ENCODE measurements around the gene SRXN1.

The SRXN1 gene

DNA sequence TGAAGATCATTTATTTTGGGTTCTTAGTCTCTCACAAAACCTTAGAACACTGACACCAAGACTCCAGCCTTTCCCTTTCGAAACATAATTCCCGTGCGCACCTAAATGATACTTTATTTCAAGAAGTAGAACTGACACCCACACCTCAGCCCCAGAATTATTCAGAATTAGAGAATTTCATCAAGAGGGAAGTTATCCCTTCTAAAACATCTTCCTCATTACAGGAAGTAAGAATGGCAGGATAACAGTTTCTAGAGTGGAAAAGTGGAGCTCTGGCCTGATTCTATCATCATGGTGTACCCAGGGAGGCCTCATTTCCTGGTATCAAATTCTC, 1.4 kb upstream of the SRXN1 start:
- Histone ChIP-seq H3K27ac (ENCODE audit: low read length) (no peak overlapping the region), H3K4me3 (ENCODE audit: low read length in 2 of 2) (peak overlapping the region in 1 of 2 donors; percentile 93), H3K9ac (ENCODE audit: low read length in 2 of 2) (no peak overlapping the region), H3K36me3 (ENCODE audit: control insufficient read depth in 2 of 2, insufficient read depth in 2 of 2, low read length in 2 of 2) (peaks cover 0 to 11% of the 10 kb centered on the region in 2 donors), H3K9me3 (ENCODE audit: control insufficient read depth in 2 of 2, low read length in 2 of 2) (no peaks in the 10 kb centered on the region), H3K4me1 (ENCODE audit: control insufficient read depth, insufficient read depth, low read length) (peaks cover 21% of the 10 kb centered on the region), H3K27me3 (ENCODE audit: control insufficient read depth in 1 of 2, insufficient read depth in 2 of 2, low read length in 2 of 2) (peaks cover 5 to 6% of the 10 kb centered on the region in 2 donors)

DNA sequence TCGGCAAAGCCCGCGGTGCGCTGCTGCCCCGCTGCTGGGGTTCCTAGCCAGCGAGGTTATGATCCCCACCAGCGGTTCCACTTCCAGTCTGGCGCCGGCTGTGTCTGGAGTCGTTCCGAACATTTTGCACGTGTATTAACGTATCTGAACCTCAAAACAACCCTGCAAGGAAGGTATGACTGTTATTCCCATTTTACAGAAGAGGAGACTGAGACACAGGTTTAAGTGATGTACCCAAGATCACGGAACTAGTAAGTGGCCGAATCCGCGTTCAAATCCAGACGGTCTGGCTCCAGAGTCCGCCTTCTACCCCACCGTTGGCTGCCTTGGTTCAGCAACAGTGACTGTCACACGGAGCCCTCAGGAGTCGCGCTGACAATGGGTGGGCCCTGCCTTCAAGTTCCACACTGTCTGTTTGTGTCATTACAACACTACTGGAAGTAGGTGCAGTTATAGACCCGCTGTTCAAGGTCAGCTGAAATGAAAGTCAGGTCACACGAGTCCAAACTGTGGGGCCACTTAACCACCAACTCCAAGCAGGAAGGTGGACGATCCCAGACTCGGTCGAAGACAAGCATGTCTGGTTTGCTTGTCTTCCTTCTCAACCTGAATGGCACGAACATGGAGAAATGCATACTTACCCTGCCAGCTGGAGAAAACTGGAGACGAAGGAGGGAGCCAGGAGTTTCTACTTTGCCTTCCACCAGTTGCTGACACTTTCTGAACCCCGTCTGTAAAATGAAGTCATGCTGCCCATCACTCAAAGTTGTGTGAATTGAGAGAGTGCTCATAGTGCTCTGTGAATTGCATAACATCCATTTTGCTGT, 803 bp upstream of the SRXN1 start:
- H3K9ac ChIP-seq (ENCODE audit: low read length in 2 of 2) = peak overlapping the region; percentile 56 to 68

DNA sequence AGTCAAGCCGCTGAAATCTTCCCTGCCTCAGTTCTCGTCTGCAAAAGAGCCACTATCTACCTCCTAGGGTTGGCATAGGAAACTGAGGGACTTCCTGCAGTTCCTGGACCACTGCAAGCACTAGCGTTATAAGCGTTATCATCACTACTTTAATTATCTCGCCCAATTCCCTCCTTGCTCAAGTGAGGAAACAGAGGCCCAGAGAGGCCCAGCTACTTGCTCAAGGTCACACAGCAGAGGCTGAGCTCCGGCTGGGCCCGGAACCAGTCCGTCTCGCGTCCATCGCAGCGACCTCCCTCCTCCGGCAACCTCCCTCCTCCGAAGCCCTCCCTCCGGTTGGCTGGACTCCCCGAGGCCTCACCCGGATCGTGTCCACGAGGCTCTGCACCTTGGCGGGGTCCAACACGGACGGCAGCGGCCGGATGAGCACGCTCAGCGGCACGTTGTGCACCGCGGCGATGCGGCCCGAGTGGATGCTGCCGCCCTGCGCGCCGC, 338 bp downstream of the SRXN1 start:
- peaks cover 15 to 26% of the 10 kb centered on the region in 2 donors for H3K36me3 ChIP-seq (ENCODE audit: control insufficient read depth in 2 of 2, insufficient read depth in 2 of 2, low read length in 2 of 2)
- H3K27ac ChIP-seq (ENCODE audit: low read length) = peak overlapping the region; percentile 64
- peaks cover 6 to 7% of the 10 kb centered on the region in 2 donors for H3K9me3 ChIP-seq (ENCODE audit: control insufficient read depth in 2 of 2, low read length in 2 of 2)
- H3K4me1 ChIP-seq (ENCODE audit: control insufficient read depth, insufficient read depth, low read length) = peaks cover 21% of the 10 kb centered on the region
- peak overlapping the region; percentile 56 to 76 for H3K9ac ChIP-seq (ENCODE audit: low read length in 2 of 2)
- H3K4me3 ChIP-seq (ENCODE audit: low read length in 2 of 2) = peak overlapping the region; percentile 79 to 93
- no peaks in the 10 kb centered on the region for H3K27me3 ChIP-seq (ENCODE audit: control insufficient read depth in 1 of 2, insufficient read depth in 2 of 2, low read length in 2 of 2)

More for the DNA sequence above, 803 bp upstream of the SRXN1 start:
- Histone ChIP-seq H3K4me3 (ENCODE audit: low read length in 2 of 2) (peak overlapping the region; percentile 72 to 93), H3K9me3 (ENCODE audit: control insufficient read depth in 2 of 2, low read length in 2 of 2) (peaks cover 0 to 3% of the 10 kb centered on the region in 2 donors), H3K27ac (ENCODE audit: low read length) (peak overlapping the region; percentile 64), H3K36me3 (ENCODE audit: control insufficient read depth in 2 of 2, insufficient read depth in 2 of 2, low read length in 2 of 2) (peaks cover 3 to 15% of the 10 kb centered on the region in 2 donors), H3K4me1 (ENCODE audit: control insufficient read depth, insufficient read depth, low read length) (peaks cover 21% of the 10 kb centered on the region), H3K27me3 (ENCODE audit: control insufficient read depth in 1 of 2, insufficient read depth in 2 of 2, low read length in 2 of 2) (peaks cover 1 to 4% of the 10 kb centered on the region in 2 donors)

DNA sequence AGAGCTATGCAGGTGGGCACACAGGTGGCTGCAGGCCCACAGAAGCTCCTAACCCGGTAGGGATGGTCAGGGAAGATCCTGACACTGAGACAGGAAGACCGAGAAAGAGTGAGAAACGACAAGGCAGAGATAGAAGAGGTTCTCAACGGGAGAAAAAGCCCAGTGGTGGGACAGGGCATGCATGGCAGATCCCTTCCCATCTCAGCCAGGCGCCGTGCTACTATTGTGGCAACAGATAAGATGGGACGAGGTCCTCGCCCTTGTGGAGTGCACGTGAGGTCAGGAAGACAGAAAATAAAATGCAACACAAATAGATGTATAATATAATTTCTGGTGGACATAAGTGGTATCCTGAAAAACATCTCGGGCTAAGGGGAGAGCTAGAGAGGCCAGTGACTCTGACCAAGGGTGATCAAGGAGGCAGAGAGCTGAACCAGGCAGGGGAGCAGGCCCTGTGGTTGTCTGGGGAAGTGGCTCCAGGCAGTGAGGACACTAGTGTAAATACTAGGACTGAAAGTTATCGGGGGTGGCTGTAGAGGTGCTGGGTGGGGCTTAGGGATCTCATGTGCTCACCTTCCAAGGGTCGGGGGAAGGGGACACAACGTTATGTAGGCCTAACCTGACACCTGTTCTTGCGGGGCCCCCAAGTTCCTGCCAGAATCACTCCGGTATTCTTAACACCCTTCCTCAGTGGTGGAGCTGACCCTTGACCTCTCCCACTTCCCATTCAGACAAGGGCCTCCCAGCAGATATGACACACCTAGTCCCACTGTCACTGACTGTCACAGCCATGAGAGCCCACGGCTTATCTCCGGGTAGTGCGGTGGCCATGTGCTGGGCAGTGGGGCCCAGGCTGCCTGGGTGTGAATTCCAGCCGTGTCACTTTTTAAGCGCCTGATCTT, 1.0 kb downstream of the SRXN1 start:
- Histone ChIP-seq H3K9me3 (ENCODE audit: control insufficient read depth in 2 of 2, low read length in 2 of 2) (peaks cover 6 to 7% of the 10 kb centered on the region in 2 donors), H3K4me3 (ENCODE audit: low read length in 2 of 2) (peak overlapping the region; percentile 79 to 93), H3K4me1 (ENCODE audit: control insufficient read depth, insufficient read depth, low read length) (peaks cover 21% of the 10 kb centered on the region), H3K9ac (ENCODE audit: low read length in 2 of 2) (peak overlapping the region; percentile 56 to 76), H3K27ac (ENCODE audit: low read length) (peak overlapping the region; percentile 64), H3K36me3 (ENCODE audit: control insufficient read depth in 2 of 2, insufficient read depth in 2 of 2, low read length in 2 of 2) (peaks cover 22 to 33% of the 10 kb centered on the region in 2 donors), H3K27me3 (ENCODE audit: control insufficient read depth in 1 of 2, insufficient read depth in 2 of 2, low read length in 2 of 2) (no peaks in the 10 kb centered on the region)

DNA sequence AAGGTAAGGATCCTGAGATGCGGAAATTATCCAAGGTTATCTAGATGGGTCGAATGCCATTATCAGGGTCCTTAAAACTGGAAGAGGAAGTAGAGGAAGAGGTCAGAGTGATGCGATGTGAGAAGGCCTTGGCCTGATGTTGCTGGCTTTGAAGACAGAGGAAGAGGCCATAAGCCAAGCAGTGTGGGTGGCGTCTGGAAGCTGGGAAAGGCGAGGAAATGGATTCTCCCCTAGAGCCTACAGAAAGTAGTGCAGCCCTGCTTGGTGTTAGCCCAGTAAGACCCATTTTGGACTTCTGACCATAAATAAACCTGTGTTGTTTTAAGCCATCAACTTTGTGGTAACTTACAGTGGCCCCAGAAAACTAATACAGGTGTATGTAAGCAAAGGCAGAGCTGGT, 2.0 kb downstream of the SRXN1 start:
- H3K4me1 ChIP-seq (ENCODE audit: control insufficient read depth, insufficient read depth, low read length) = peaks cover 21% of the 10 kb centered on the region
- no peak overlapping the region for H3K9ac ChIP-seq (ENCODE audit: low read length in 2 of 2)
- no peak overlapping the region for H3K4me3 ChIP-seq (ENCODE audit: low read length in 2 of 2)
- H3K27me3 ChIP-seq (ENCODE audit: control insufficient read depth in 1 of 2, insufficient read depth in 2 of 2, low read length in 2 of 2) = no peaks in the 10 kb centered on the region
- H3K27ac ChIP-seq (ENCODE audit: low read length) = no peak overlapping the region
- peaks cover 22 to 34% of the 10 kb centered on the region in 2 donors for H3K36me3 ChIP-seq (ENCODE audit: control insufficient read depth in 2 of 2, insufficient read depth in 2 of 2, low read length in 2 of 2)
- peaks cover 6 to 7% of the 10 kb centered on the region in 2 donors for H3K9me3 ChIP-seq (ENCODE audit: control insufficient read depth in 2 of 2, low read length in 2 of 2)

DNA sequence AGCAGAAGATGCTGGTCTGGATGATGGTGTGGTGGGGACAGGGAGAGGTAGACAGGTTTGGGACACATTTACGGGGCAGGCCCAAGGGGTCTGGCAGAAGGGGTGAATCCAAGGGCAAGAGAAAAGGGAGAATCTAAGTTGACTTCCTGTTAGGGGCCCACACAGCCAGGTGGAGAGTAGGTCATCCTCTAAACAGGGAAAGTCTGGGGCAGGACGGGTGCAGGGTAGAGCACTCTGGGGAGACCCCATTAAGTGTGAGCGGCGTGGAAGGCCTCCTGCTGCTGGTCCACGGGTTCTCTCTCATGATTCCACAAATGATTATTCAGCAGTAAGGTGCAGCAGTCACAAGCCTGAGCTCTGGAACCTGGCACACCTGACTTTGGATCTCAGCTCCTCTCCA, 2.7 kb downstream of the SRXN1 start:
- Histone ChIP-seq H3K4me1 (ENCODE audit: control insufficient read depth, insufficient read depth, low read length) (peaks cover 24% of the 10 kb centered on the region), H3K27ac (ENCODE audit: low read length) (no peak overlapping the region), H3K9ac (ENCODE audit: low read length in 2 of 2) (no peak overlapping the region), H3K27me3 (ENCODE audit: control insufficient read depth in 1 of 2, insufficient read depth in 2 of 2, low read length in 2 of 2) (no peaks in the 10 kb centered on the region), H3K36me3 (ENCODE audit: control insufficient read depth in 2 of 2, insufficient read depth in 2 of 2, low read length in 2 of 2) (peaks cover 22 to 34% of the 10 kb centered on the region in 2 donors), H3K4me3 (ENCODE audit: low read length in 2 of 2) (no peak overlapping the region), H3K9me3 (ENCODE audit: control insufficient read depth in 2 of 2, low read length in 2 of 2) (peaks cover 6 to 7% of the 10 kb centered on the region in 2 donors)

DNA sequence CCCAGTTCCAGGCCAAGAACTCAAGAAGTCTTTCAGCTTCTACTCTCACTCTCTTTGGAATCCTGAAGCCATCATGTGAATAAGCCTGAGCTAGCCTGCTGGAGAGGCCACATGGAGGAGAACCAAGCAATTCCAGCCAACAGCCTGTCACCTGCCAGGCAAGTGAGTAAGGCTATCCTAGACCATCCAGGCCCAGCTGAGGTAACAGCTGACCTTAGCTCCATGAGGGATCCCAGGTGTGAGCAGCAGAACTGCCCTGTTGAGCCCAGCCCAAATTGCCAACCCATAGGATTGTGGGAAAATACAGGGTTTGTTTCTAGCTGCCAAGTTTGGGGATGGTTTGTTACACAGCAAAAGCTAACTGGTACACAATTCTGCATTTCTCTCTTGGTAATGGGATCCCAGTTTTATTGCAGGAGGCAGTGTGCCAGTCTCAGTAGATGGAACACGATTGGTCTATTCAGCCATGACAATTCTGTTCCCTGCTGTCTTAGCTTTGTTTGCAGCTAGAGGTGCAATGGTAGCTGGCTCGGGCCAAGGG, 5.5 kb downstream of the SRXN1 start:
- Histone ChIP-seq H3K27ac (ENCODE audit: low read length) (no peak overlapping the region), H3K4me1 (ENCODE audit: control insufficient read depth, insufficient read depth, low read length) (peaks cover 17% of the 10 kb centered on the region), H3K36me3 (ENCODE audit: control insufficient read depth in 2 of 2, insufficient read depth in 2 of 2, low read length in 2 of 2) (peaks cover 22 to 34% of the 10 kb centered on the region in 2 donors), H3K9me3 (ENCODE audit: control insufficient read depth in 2 of 2, low read length in 2 of 2) (peaks cover 6 to 7% of the 10 kb centered on the region in 2 donors), H3K4me3 (ENCODE audit: low read length in 2 of 2) (no peak overlapping the region), H3K9ac (ENCODE audit: low read length in 2 of 2) (no peak overlapping the region), H3K27me3 (ENCODE audit: control insufficient read depth in 1 of 2, insufficient read depth in 2 of 2, low read length in 2 of 2) (peaks cover 4 to 6% of the 10 kb centered on the region in 2 donors)

DNA sequence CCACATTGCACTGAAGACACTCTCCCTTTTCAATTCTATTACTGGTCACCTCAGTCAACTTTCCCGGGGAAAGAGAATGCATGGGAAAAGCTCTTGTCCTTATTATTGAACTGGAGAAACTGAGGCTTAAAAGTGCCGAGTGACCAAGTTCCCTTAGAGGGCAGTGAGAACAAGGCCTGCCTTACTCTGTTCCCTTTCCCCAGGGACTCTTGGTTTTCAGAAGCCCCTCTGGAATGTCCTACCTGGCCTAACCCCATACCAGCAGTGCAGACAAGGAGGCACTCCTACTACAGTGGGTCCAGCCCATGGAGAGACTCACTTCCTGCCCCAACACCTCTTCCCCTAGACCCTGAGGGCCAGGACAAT, 6.1 kb downstream of the SRXN1 start:
- H3K4me1 ChIP-seq (ENCODE audit: control insufficient read depth, insufficient read depth, low read length) = peaks cover 13% of the 10 kb centered on the region
- no peak overlapping the region for H3K9ac ChIP-seq (ENCODE audit: low read length in 2 of 2)
- H3K4me3 ChIP-seq (ENCODE audit: low read length in 2 of 2) = no peak overlapping the region
- peaks cover 22 to 34% of the 10 kb centered on the region in 2 donors for H3K36me3 ChIP-seq (ENCODE audit: control insufficient read depth in 2 of 2, insufficient read depth in 2 of 2, low read length in 2 of 2)
- peaks cover 4 to 8% of the 10 kb centered on the region in 2 donors for H3K27me3 ChIP-seq (ENCODE audit: control insufficient read depth in 1 of 2, insufficient read depth in 2 of 2, low read length in 2 of 2)
- H3K9me3 ChIP-seq (ENCODE audit: control insufficient read depth in 2 of 2, low read length in 2 of 2) = peaks cover 6 to 7% of the 10 kb centered on the region in 2 donors
- no peak overlapping the region for H3K27ac ChIP-seq (ENCODE audit: low read length)

DNA sequence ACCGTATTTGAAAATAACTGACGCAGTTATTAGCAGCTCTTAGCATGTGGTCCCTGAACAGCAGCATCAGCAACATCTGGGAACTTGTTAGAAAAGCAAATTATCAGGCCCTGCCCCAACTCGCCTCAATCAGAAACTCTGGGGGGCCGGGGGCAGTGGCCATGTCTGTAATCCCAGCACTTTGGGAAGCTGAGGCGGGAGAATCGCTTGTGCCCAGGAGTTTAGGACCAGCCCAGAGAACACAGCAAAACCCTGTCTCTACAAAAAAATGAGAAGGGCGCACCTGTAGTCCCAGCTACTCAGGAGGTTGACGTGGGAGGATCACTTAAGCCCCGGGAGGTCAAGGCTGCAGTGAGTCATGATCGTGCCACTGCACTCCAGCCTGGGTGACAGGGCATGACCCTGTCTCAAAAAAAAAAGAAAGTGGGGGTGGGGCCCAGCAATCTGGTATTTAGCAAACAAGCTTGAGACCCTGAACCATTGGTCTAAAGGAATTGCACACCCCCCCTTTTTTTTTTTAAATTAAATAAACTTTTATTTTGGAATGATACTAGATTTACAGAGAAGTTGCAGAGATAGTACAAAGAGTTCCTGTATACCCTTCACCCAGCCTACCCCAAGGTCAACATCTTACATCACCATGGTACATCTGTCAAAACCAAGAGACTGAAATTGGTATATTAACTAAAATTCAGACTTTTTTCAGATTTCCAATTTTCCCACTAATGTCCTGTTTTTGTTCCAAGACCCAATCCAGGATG, 6.7 kb downstream of the SRXN1 start:
- H3K27me3 ChIP-seq (ENCODE audit: control insufficient read depth in 1 of 2, insufficient read depth in 2 of 2, low read length in 2 of 2) = peaks cover 4 to 8% of the 10 kb centered on the region in 2 donors
- peaks cover 11% of the 10 kb centered on the region for H3K4me1 ChIP-seq (ENCODE audit: control insufficient read depth, insufficient read depth, low read length)
- peaks cover 6 to 7% of the 10 kb centered on the region in 2 donors for H3K9me3 ChIP-seq (ENCODE audit: control insufficient read depth in 2 of 2, low read length in 2 of 2)
- H3K9ac ChIP-seq (ENCODE audit: low read length in 2 of 2) = no peak overlapping the region
- no peak overlapping the region for H3K27ac ChIP-seq (ENCODE audit: low read length)
- peaks cover 22 to 34% of the 10 kb centered on the region in 2 donors for H3K36me3 ChIP-seq (ENCODE audit: control insufficient read depth in 2 of 2, insufficient read depth in 2 of 2, low read length in 2 of 2)
- H3K4me3 ChIP-seq (ENCODE audit: low read length in 2 of 2) = no peak overlapping the region
